Testis (tissue), 2 donors: ENCODE results near the gene TCF12.

Source experiments
- POLR2A ChIP-seq: fragments of 450-650 bp; IDR thresholded peaks from one replicate; pipeline ENCODE4 v1.6.1; 2017; ENCODE audit warnings: antibody characterized with exemption, mild to moderate bottlenecking, moderate library complexity
- TF ChIP-seq, protein P1 (sequence below), 3 experiments: fragments of 450-650 bp in 2 of 3; fragments of 200-600 bp in 1 of 3; sonication (generic) in 1 of 3; IDR thresholded peaks; one replicate each; pipeline ENCODE4 v1.5.1; 2016 to 2019; ENCODE audit warnings: antibody characterized with exemption in 3 of 3, mild to moderate bottlenecking in 2 of 3, moderate library complexity in 1 of 3

DNA sequence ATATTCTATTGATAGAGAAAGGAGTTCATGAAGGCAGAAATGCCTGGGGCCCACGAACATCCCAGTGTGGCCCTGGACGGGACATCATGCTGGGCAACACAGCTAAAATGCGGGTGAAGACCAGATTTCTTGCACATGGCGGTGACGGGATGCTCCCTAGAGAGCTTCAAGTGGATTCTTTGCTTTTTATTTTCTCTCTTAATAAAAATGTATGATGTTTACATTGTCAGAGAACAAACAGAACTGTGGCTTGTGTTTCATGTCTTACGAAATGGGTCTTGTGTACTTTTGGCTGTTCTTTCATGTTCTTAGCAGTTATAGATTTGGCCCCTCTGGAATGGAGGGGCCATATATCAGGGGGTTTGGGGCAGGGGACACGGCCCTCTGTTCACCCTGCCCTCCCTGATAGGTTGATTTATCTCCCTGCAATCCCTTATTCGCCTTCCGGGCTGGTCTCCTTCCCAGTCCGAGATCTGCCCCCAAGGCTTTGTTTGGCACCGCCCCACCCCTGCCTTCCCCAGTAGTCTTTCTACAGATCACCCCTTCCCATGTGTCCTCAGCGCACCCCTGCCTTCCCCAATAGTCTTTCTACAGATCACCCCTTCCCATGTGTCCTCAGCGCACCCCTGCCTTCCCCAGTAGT lies 389.2 kb downstream of the TCF12 start:
- TF ChIP-seq, protein P1, sequence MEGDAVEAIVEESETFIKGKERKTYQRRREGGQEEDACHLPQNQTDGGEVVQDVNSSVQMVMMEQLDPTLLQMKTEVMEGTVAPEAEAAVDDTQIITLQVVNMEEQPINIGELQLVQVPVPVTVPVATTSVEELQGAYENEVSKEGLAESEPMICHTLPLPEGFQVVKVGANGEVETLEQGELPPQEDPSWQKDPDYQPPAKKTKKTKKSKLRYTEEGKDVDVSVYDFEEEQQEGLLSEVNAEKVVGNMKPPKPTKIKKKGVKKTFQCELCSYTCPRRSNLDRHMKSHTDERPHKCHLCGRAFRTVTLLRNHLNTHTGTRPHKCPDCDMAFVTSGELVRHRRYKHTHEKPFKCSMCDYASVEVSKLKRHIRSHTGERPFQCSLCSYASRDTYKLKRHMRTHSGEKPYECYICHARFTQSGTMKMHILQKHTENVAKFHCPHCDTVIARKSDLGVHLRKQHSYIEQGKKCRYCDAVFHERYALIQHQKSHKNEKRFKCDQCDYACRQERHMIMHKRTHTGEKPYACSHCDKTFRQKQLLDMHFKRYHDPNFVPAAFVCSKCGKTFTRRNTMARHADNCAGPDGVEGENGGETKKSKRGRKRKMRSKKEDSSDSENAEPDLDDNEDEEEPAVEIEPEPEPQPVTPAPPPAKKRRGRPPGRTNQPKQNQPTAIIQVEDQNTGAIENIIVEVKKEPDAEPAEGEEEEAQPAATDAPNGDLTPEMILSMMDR (IDR thresholded peaks at IDR 0.05), result no peak
- TF ChIP-seq POLR2A, result no peak
